OCI-LY7 (cell line): ENCODE results near the gene ZNF652.

Experiments
- CTCF ChIP-seq: fragments of 200-600 bp; sonication (generic); conservative IDR thresholded peaks from 2 replicates; pipeline ENCODE4 v1.5.1; 2014; ENCODE audit warnings: mild to moderate bottlenecking, antibody characterized with exemption, low read length, moderate library complexity, mixed read lengths
- EZH2phosphoT487 ChIP-seq: fragments of 200-600 bp; sonication (generic); IDR thresholded peaks from 2 replicates; pipeline ENCODE4 v1.6.1; 2018; ENCODE audit warnings: low read depth, borderline replicate concordance, mild to moderate bottlenecking, mixed run types, antibody characterized with exemption, low read length, moderate library complexity, mixed read lengths

- TF ChIP-seq CTCF: no peak
- no peak for TF ChIP-seq EZH2phosphoT487
Measured at GRCh38 chr17:49379926-49380325, 17.9 kb upstream of the ZNF652 start.
